ENCODE measurements around the gene CALD1. TPM values are rescaled to one million over a fixed set of nuclear protein-coding genes. Genes with fewer than 3 reads are reported as not detected.
A peak's percentile ranks its signal among the peaks of the same experiment; 100 is the strongest.

The CALD1 gene
- total RNA-seq, 2 experiments from 2014 or later, result 0.33 TPM; not detected in 1

DNA sequence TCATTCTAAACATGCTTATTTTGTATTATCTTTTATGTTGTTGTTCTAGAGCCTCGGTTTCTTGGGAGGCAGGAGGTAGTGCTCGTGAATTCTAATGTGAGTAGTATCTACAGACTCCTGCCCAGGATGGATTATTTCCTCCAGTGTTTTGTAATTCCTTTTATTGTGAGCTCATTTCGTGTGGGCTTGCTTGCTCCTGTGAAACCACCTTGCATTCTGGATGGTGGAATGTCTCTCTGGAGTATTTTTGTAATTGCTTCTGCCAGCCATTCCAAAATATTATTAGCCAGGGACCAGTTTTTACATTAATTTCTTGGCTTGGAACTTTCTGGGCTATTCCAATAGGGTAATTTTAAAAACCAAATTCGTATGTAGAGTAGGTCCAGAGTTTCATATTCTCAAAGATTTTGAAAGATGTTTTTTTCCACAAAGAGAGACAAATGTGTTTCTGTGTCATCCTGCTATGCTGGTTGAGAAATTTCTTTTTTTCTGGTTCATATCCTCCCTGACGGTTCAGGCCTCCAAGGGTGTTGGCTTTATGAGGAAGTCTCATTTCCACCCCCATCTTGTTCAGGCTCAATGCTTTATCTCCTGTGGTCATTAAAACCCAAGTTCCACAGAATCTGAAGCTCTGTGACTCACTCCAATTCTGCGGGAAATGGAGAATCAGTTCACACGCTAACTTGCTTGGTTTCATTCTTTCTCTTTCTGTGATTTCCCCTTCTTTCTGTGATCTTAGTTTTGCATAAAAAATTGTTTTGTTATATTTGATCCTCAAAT is 41.7 kb upstream of the CALD1 start:
- peak in 3 of 14 experiments; percentile 2 to 45 (median 34) for DNase-seq
- Mint-ChIP-seq H3K36me3 (ENCODE audit: low read depth) (no peaks in the 10 kb centered on the region), H3K27me3 (no peaks in the 10 kb centered on the region), H3K4me3 (no peak overlapping the region), H3K27ac (no peak overlapping the region), H3K9me3 (no peaks in the 10 kb centered on the region), H3K4me1 (ENCODE audit: low read depth) (no peaks in the 10 kb centered on the region)
- no peak overlapping the region for H3K27ac ChIP-seq (ENCODE audit: low read depth in 1 of 2, low read length in 2 of 2)
- POLR2A ChIA-PET, result no interaction called here
- TF ChIP-seq, protein P1, sequence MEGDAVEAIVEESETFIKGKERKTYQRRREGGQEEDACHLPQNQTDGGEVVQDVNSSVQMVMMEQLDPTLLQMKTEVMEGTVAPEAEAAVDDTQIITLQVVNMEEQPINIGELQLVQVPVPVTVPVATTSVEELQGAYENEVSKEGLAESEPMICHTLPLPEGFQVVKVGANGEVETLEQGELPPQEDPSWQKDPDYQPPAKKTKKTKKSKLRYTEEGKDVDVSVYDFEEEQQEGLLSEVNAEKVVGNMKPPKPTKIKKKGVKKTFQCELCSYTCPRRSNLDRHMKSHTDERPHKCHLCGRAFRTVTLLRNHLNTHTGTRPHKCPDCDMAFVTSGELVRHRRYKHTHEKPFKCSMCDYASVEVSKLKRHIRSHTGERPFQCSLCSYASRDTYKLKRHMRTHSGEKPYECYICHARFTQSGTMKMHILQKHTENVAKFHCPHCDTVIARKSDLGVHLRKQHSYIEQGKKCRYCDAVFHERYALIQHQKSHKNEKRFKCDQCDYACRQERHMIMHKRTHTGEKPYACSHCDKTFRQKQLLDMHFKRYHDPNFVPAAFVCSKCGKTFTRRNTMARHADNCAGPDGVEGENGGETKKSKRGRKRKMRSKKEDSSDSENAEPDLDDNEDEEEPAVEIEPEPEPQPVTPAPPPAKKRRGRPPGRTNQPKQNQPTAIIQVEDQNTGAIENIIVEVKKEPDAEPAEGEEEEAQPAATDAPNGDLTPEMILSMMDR (IDR thresholded peaks at IDR 0.05), result no peak
- no peaks in the 10 kb centered on the region for H3K27me3 ChIP-seq (ENCODE audit: control insufficient read depth in 1 of 2, insufficient read depth in 2 of 2, low read length in 2 of 2)
- intact Hi-C loops (cut with DNase I, micrococcal nuclease), result no loop called here
- H3K36me3 ChIP-seq (ENCODE audit: insufficient read depth, low read length), result no peaks in the 10 kb centered on the region
- CTCF ChIA-PET, result no interaction called here
- no peak for ATAC-seq (ENCODE audit: poor library complexity)
- H3K4me3 ChIP-seq (ENCODE audit: low read length), result no peak overlapping the region
- H3K9me3 ChIP-seq (ENCODE audit: control insufficient read depth in 1 of 2, insufficient read depth in 1 of 2, low read length in 2 of 2), result no peaks in the 10 kb centered on the region
- no peaks in the 10 kb centered on the region for H3K4me1 ChIP-seq (ENCODE audit: insufficient read depth, low read length)

DNA sequence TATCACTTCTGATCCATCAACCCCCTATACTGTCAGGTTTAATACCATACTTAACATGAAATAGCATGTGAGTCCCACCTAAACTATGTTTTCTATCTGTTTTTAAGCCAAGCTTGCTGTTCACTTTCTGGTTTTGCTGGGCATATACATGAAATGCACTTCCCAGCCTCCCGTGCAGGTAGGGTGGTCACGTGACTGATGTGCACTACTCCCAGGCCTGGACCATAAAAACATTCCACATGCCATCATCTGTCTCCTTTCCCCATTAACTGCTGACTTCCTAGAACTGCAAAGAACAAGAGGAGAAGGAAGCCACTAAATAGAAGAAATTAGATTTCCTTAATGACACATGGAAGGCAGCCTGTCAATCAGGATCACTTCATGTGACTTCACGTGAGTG is 40.1 kb upstream of the CALD1 start:
- intact Hi-C loops (cut with DNase I, micrococcal nuclease), result no loop called here

DNA sequence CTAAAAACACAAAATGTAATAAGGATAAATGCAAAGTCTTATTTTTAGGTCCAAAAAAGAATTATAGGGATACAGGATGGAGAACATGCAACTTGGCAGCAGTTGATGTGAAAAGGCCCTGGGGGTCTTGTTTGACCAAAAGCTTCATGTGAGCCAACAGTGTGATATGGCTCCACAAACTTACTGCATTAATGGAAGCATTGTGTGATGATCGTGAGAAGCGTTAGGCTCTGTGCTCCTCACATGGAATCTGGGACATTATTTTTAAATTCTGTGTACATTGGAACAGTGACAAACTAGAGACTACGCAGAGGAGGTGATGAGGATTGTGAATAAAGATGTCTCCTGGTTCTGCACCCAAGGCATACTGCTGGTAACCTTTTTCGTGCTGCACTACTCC is 39.1 kb upstream of the CALD1 start:
- ChIA-PET POLR2A (no interaction called here), CTCF (no interaction called here)
- no peaks in the 10 kb centered on the region for H3K9me3 ChIP-seq (ENCODE audit: control insufficient read depth in 1 of 2, insufficient read depth in 1 of 2, low read length in 2 of 2)
- Mint-ChIP-seq H3K36me3 (ENCODE audit: low read depth) (no peaks in the 10 kb centered on the region), H3K4me3 (no peak overlapping the region), H3K9me3 (no peaks in the 10 kb centered on the region), H3K4me1 (ENCODE audit: low read depth) (no peaks in the 10 kb centered on the region), H3K27ac (no peak overlapping the region), H3K27me3 (no peaks in the 10 kb centered on the region)
- no peaks in the 10 kb centered on the region for H3K27me3 ChIP-seq (ENCODE audit: control insufficient read depth in 1 of 2, insufficient read depth in 2 of 2, low read length in 2 of 2)
- no peaks in the 10 kb centered on the region for H3K36me3 ChIP-seq (ENCODE audit: insufficient read depth, low read length)
- TF ChIP-seq, protein P1 (IDR thresholded peaks at IDR 0.05), result no peak
- DNase-seq (no peak), ATAC-seq (ENCODE audit: poor library complexity) (no peak)
- no peak overlapping the region for H3K27ac ChIP-seq (ENCODE audit: low read depth in 1 of 2, low read length in 2 of 2)
- no peaks in the 10 kb centered on the region for H3K4me1 ChIP-seq (ENCODE audit: insufficient read depth, low read length)
- H3K4me3 ChIP-seq (ENCODE audit: low read length), result no peak overlapping the region
- intact Hi-C loops (cut with DNase I, micrococcal nuclease), result no loop called here

More for the DNA sequence above, 40.1 kb upstream of the CALD1 start:
- H3K27ac ChIP-seq (ENCODE audit: low read depth in 1 of 2, low read length in 2 of 2), result no peak overlapping the region
- Mint-ChIP-seq H3K4me1 (ENCODE audit: low read depth) (no peaks in the 10 kb centered on the region), H3K27me3 (no peaks in the 10 kb centered on the region), H3K36me3 (ENCODE audit: low read depth) (no peaks in the 10 kb centered on the region), H3K27ac (no peak overlapping the region), H3K4me3 (no peak overlapping the region), H3K9me3 (no peaks in the 10 kb centered on the region)
- no peaks in the 10 kb centered on the region for H3K4me1 ChIP-seq (ENCODE audit: insufficient read depth, low read length)
- no peak for DNase-seq
- POLR2A ChIA-PET, result no interaction called here
- no peak for ATAC-seq (ENCODE audit: poor library complexity)
- no peaks in the 10 kb centered on the region for H3K36me3 ChIP-seq (ENCODE audit: insufficient read depth, low read length)
- CTCF ChIA-PET, result no interaction called here
- no peaks in the 10 kb centered on the region for H3K27me3 ChIP-seq (ENCODE audit: control insufficient read depth in 1 of 2, insufficient read depth in 2 of 2, low read length in 2 of 2)
- no peak overlapping the region for H3K4me3 ChIP-seq (ENCODE audit: low read length)
- no peaks in the 10 kb centered on the region for H3K9me3 ChIP-seq (ENCODE audit: control insufficient read depth in 1 of 2, insufficient read depth in 1 of 2, low read length in 2 of 2)
- TF ChIP-seq, protein P1 (IDR thresholded peaks at IDR 0.05), result no peak
